ENCODE measurements around the gene NHERF2.

- TF ChIP-seq CTCF (IDR thresholded peaks at IDR 0.05) (no peak), POLR2A (IDR thresholded peaks at IDR 0.05) (no peak)
These were observed 25.0 kb upstream of the NHERF2 start for GRCh38 chr16:2001456-2002355.
